ENCODE results near the gene UPK3A. TPM values are rescaled to one million over a fixed set of nuclear protein-coding genes. Genes with fewer than 3 reads are reported as not detected.
"Not testable (repeated sequence)": the region's sequence is repeated elsewhere in the genome, so short reads cannot be mapped to it uniquely, and the experiment has no call there.

Gene UPK3A
- total RNA-seq, 3 donors from 2014 or later: not detected

GRCh38 chr22:45290410-45290936 lies 5.7 kb downstream of the UPK3A start:
- TF ChIP-seq POLR2AphosphoS5 (IDR thresholded peaks at IDR 0.05): no peak
- TF ChIP-seq CTCF (IDR thresholded peaks at IDR 0.05): no peak
- no peak for TF ChIP-seq POLR2A (IDR thresholded peaks at IDR 0.05)
- Histone ChIP-seq H3K27ac (no peak overlapping the region), H3K4me1 (no peaks in the 10 kb centered on the region), H3K9me3 (no peaks in the 10 kb centered on the region), H3K36me3 (no peaks in the 10 kb centered on the region), H3K27me3 (no peaks in the 10 kb centered on the region), H3K4me3 (no peak overlapping the region)
- intact Hi-C loops (cut with DNase I; ENCODE audit: low total_unique reads): no loop called here
- no peak for DNase-seq (ENCODE audit: low spot score in 2 of 2)

DNA sequence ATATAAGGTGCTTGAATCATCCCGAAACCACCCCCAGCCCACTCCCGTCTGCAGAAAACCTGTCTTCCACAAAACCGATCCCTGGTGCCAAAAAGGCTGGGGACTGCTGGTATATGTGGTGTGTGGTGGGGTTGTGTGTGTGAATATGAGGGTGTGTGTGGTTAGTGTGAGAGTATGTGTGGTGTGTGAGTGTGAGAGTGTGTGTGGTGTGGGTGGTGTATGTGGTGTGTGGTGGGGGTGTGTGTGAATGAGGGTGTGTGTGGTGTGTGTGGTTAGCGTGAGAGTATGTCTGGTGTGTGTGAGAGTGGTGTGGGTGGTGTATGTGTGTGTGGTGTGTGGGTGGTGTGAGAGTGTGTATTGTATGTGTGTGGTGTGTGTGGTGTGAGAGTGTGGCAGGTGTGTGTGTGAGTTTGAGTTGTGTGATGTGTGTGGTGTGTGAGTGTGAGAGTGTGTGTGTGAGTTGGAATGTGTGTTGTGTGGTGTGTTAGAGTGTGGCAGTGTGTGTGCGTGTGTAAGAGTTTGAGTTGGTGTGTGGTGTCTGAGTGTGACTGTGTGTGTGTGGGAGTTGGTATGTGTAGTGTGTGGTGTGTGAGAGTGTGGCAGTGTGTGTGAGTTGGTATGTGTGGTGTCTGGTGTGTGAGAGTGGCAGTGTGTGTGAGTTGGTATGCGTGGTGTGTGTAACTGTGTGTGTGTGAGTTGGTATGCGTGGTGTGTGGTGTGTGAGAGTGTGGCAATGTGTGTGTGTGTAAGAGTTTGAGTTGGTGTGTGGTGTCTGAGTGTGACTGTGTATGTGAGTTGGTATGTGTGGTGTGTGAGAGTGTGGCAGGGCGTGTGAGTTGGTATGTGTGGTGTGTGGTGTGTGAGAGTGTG lies 6.5 kb downstream of the UPK3A start:
- Histone ChIP-seq H3K4me3 (no peak overlapping the region), H3K27me3 (no peaks in the 10 kb centered on the region), H3K9me3 (no peaks in the 10 kb centered on the region), H3K27ac (no peak overlapping the region), H3K36me3 (no peaks in the 10 kb centered on the region), H3K4me1 (no peaks in the 10 kb centered on the region)
- intact Hi-C loops (cut with DNase I; ENCODE audit: low total_unique reads): no loop called here
- DNase-seq (ENCODE audit: low spot score in 2 of 2): no peak
- no peak for TF ChIP-seq CTCF (IDR thresholded peaks at IDR 0.05)
- TF ChIP-seq POLR2AphosphoS5 (IDR thresholded peaks at IDR 0.05): no peak
- no peak for TF ChIP-seq POLR2A (IDR thresholded peaks at IDR 0.05)

GRCh38 chr22:45291931-45292290 lies 7.2 kb downstream of the UPK3A start:
- H3K27me3 ChIP-seq: no peaks in the 10 kb centered on the region

GRCh38 chr22:45292731-45293442 lies 8.1 kb downstream of the UPK3A start:
- no peak for DNase-seq (ENCODE audit: low spot score in 2 of 2)
- H3K27ac ChIP-seq: no peak overlapping the region
- H3K27me3 ChIP-seq: no peaks in the 10 kb centered on the region
- TF ChIP-seq POLR2A (IDR thresholded peaks at IDR 0.05): no peak
- no peak for TF ChIP-seq POLR2AphosphoS5 (IDR thresholded peaks at IDR 0.05)
- no peak for TF ChIP-seq CTCF (IDR thresholded peaks at IDR 0.05)
- H3K4me3 ChIP-seq: no peak overlapping the region
- intact Hi-C loops (cut with DNase I; ENCODE audit: low total_unique reads): no loop called here
- no peaks in the 10 kb centered on the region for H3K9me3 ChIP-seq
- no peaks in the 10 kb centered on the region for H3K36me3 ChIP-seq
- no peaks in the 10 kb centered on the region for H3K4me1 ChIP-seq

More at GRCh38 chr22:45291931-45292290, 7.2 kb downstream of the UPK3A start:
- no peak for TF ChIP-seq CTCF (IDR thresholded peaks at IDR 0.05)
- no peak for TF ChIP-seq POLR2A (IDR thresholded peaks at IDR 0.05)
- TF ChIP-seq POLR2AphosphoS5 (IDR thresholded peaks at IDR 0.05): no peak
- H3K9me3 ChIP-seq: no peaks in the 10 kb centered on the region
- H3K27ac ChIP-seq: no peak overlapping the region
- intact Hi-C loops (cut with DNase I; ENCODE audit: low total_unique reads): no loop called here
- H3K36me3 ChIP-seq: no peaks in the 10 kb centered on the region
- H3K4me3 ChIP-seq: no peak overlapping the region
- DNase-seq (ENCODE audit: low spot score in 2 of 2): no peak
- no peaks in the 10 kb centered on the region for H3K4me1 ChIP-seq

DNA sequence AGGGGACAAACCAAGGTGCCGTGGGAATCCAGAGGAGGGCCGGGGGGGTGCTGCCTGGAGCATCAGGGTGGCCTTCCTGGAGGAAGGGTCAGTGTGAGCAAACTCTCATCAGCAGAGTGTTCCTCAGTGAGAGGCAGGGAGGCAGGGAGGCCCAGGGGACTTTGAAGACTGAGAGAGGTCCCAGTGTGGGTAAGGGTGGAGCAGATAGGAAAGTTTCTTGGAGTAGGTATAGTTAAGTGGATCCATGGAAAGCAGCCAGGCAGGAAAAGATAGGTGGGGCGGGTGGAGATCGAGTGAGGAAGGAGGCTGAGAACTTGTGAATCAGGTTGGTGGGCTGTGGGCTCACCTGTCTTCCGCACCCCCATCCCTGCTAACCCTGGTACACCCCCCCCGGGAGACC lies 9.3 kb downstream of the UPK3A start:
- intact Hi-C loops (cut with DNase I; ENCODE audit: low total_unique reads): no loop called here

DNA sequence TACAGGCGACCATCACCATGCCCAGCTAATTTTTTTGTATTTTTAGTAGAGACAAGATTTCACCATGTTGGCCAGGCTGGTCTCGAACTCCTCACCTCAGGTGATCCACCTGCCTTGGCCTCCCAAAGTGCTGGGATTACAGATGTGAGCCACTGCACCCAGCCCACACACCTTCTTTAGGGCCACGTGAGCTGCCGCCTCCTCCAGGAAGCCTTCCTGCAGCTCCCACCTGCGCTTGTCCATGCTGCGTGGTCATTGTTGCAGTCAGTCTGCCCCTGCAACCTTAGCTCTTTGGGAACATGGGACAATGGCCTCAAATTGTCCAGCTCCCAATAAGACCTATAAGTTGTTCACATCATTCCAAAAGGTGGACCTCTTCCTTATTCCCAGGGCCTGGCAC lies 10.3 kb downstream of the UPK3A start:
- intact Hi-C loops (cut with DNase I; ENCODE audit: low total_unique reads); DNase-seq (ENCODE audit: low spot score in 2 of 2); H3K4me3 ChIP-seq; H3K4me1 ChIP-seq; H3K27me3 ChIP-seq; H3K9me3 ChIP-seq; H3K27ac ChIP-seq; H3K36me3 ChIP-seq: not testable (repeated sequence)

More for the DNA sequence above, 9.3 kb downstream of the UPK3A start:
- no peak overlapping the region for H3K4me3 ChIP-seq
- no peaks in the 10 kb centered on the region for H3K36me3 ChIP-seq
- no peak overlapping the region for H3K27ac ChIP-seq
- no peak for DNase-seq (ENCODE audit: low spot score in 2 of 2)
- H3K4me1 ChIP-seq: no peaks in the 10 kb centered on the region
- no peaks in the 10 kb centered on the region for H3K9me3 ChIP-seq
- no peak for TF ChIP-seq POLR2AphosphoS5 (IDR thresholded peaks at IDR 0.05)
- no peak for TF ChIP-seq POLR2A (IDR thresholded peaks at IDR 0.05)
- no peak for TF ChIP-seq CTCF (IDR thresholded peaks at IDR 0.05)
- no peaks in the 10 kb centered on the region for H3K27me3 ChIP-seq

Measured in breast epithelium (tissue), 4 donors.